HepG2 (cell line): Measurements from ENCODE around the gene CRNKL1. TPM values are rescaled to one million over a fixed set of nuclear protein-coding genes. Genes with fewer than 3 reads are reported as not detected.

ENCODE experiments used
- ATRX ChIP-seq: sonication (generic); formaldehyde crosslinking; IDR thresholded peaks from 2 replicates; pipeline ENCODE4 v1.4.0; 2020; ENCODE audit warnings: missing genetic modification reagents, borderline replicate concordance
- EED ChIP-seq: sonication (generic); formaldehyde crosslinking; IDR thresholded peaks from 2 replicates; pipeline ENCODE4 v1.5.0; 2020; ENCODE audit warnings: mild to moderate bottlenecking, missing genetic modification reagents
- ELF4 ChIP-seq: sonication (generic); formaldehyde crosslinking; IDR thresholded peaks from 2 replicates; pipeline ENCODE4 v1.5.0; 2020; ENCODE audit warnings: missing genetic modification reagents, mild to moderate bottlenecking, moderate library complexity, borderline replicate concordance
- GTF3A ChIP-seq: sonication (generic); formaldehyde crosslinking; conservative IDR thresholded peaks from 2 replicates; pipeline ENCODE4 v1.4.0; 2020; ENCODE audit warnings: mild to moderate bottlenecking, missing genetic modification reagents
- MYNN ChIP-seq: sonication (generic); formaldehyde crosslinking; IDR thresholded peaks from 2 replicates; pipeline ENCODE4 v1.4.0; 2020; ENCODE audit warnings: mild to moderate bottlenecking, low read depth, missing genetic modification reagents
- NFYC ChIP-seq: IDR thresholded peaks from 2 replicates; pipeline ENCODE4 v1.6.1; 2016; ENCODE audit warnings: missing genetic modification reagents, missing compliant biosample characterization
- TBX2 ChIP-seq: sonication (generic); formaldehyde crosslinking; IDR thresholded peaks from 2 replicates; pipeline ENCODE4 v1.5.0; 2020; ENCODE audit warnings: missing genetic modification reagents, mild to moderate bottlenecking, borderline replicate concordance
- TCF7 ChIP-seq: sonication (generic); IDR thresholded peaks from 2 replicates; pipeline ENCODE4 v1.6.1; 2016; ENCODE audit warnings: antibody characterized with exemption, low read depth
- ZBTB7B ChIP-seq: sonication (generic); formaldehyde crosslinking; IDR thresholded peaks from 2 replicates; pipeline ENCODE4 v1.4.0; 2020; ENCODE audit warnings: missing genetic modification reagents
- ZFP90 ChIP-seq: sonication (generic); formaldehyde crosslinking; IDR thresholded peaks from 2 replicates; pipeline ENCODE4 v1.8.0; 2022; ENCODE audit warnings: missing genetic modification reagents, mild to moderate bottlenecking, inconsistent platforms, borderline replicate concordance
- ZNF18 ChIP-seq: sonication (generic); formaldehyde crosslinking; IDR thresholded peaks from 2 replicates; pipeline ENCODE4 v1.8.0; 2022; ENCODE audit warnings: mild to moderate bottlenecking, missing genetic modification reagents; ENCODE audit not compliant: insufficient replicate concordance
- ZNF512 ChIP-seq: sonication (generic); formaldehyde crosslinking; IDR thresholded peaks from 2 replicates; pipeline ENCODE4 v1.4.0; 2020; ENCODE audit warnings: mild to moderate bottlenecking, missing genetic modification reagents
- ZNF577 ChIP-seq: sonication (generic); formaldehyde crosslinking; IDR thresholded peaks from 2 replicates; pipeline ENCODE4 v1.4.0; 2020; ENCODE audit warnings: mild to moderate bottlenecking, low read depth, missing genetic modification reagents, borderline replicate concordance
- polyA plus RNA-seq, 8 experiments: library from polyadenylated mRNA; depleted of rRNA in 3 of 8; stranded (reverse) in 7 of 8; unstranded in 1 of 8; fragments of >200 nt; fragmentation: Illumina TruSeq in 4 of 8; extraction: Trizol in 4 of 8; gene quantifications; 2 replicates each; pipeline versions ENCODE4 v1.2.1 to v1.2.3, GENCODE V29; 2011 to 2016; ENCODE audit warnings: low read depth in 4 of 8, missing spikeins in 1 of 8, mixed read lengths in 1 of 8; ENCODE audit not compliant: insufficient read depth in 1 of 8
- total RNA-seq, 5 experiments: library from RNA; depleted of rRNA; stranded (reverse); fragments of >200 nt; fragmentation: Illumina TruSeq; extraction: Trizol; gene quantifications; 2 replicates each; pipeline ENCODE4 v1.2.3, GENCODE V29; 2016; ENCODE audit warnings: low read depth in 1 of 5
- TF ChIP-seq, protein P1 (sequence below): sonication (generic); formaldehyde crosslinking; conservative IDR thresholded peaks from 2 replicates; pipeline ENCODE4 v1.8.0; 2022; ENCODE audit warnings: low read depth, missing genetic modification reagents
- TF ChIP-seq, protein P2 (sequence below): sonication (generic); formaldehyde crosslinking; IDR thresholded peaks from 2 replicates; pipeline ENCODE4 v1.5.1; 2020; ENCODE audit warnings: mild to moderate bottlenecking, missing genetic modification reagents, moderate library complexity
- TF ChIP-seq, protein P3 (sequence below): sonication (generic); formaldehyde crosslinking; IDR thresholded peaks from 2 replicates; pipeline ENCODE4 v1.4.0; 2020; ENCODE audit warnings: low read depth, mild to moderate bottlenecking, missing genetic modification reagents
- TF ChIP-seq, protein P4 (sequence below): sonication (generic); formaldehyde crosslinking; IDR thresholded peaks from 2 replicates; pipeline ENCODE4 v1.4.0; 2020; ENCODE audit warnings: missing genetic modification reagents, borderline replicate concordance

The CRNKL1 gene
- total and polyA plus RNA-seq, 2 of the 13 experiments (the other 11 are each of a cell fraction or from before 2014, with no cell fraction given): 12.3 to 64.5 TPM

DNA sequence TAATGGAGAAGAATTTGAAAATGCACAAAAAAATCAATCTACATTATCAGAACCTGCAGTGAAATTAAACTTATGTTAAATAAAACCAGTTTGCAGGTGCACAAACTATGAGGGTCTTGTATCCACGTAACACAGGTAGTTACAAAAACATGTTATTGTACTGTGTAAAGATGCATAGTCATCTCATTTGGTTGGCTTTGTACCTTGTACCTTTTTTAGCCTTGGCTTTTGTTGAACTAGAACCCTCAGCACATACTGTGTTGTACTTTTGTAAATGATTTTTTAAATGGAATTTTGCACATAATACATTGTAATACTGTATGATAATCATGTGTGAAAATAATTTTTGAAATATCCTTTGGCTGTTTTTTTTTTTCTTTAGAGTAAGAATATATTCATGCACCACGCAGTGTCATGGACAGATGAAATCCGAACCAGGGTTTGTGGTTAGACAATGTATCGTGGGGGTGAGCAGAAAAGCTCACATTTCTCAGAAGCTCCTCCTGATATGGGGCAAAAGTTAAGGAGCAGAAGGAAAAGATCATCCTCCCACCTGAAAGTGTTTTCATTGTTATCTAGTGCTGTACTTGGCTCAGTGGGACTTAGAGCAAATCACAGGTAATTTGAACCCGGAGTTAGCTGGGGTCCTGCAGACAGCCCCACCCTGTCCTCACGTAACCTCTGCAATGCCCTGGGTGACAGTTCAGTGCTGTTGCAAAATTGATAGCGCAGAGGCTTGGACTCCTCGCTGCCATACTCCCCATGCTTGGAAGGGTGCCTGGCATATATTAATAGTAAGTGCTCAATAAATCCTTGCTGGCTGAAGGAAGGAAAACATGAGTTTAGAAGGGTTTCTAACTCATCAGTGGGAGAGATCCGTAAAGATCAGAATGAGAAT is 49.9 kb downstream of the CRNKL1 start (continued):
- TF ChIP-seq ZNF512 (CRISPR knock-in tag) (no peak), NFYC (CRISPR knock-in tag) (no peak), ZFP90 (no peak), GTF3A (no peak), EED (CRISPR knock-in tag) (no peak), ATRX (no peak), TBX2 (peak; percentile 59; the same call in 1 of the 2 replicates), TCF7 (0 out of 2 replicates have a peak, but pooled peaks have one; percentile 17), ELF4 (CRISPR knock-in tag) (no peak), MYNN (CRISPR knock-in tag) (no peak), ZNF18 (CRISPR knock-in tag) (no peak), ZNF577 (no peak), ZBTB7B (CRISPR knock-in tag) (peak; percentile 55)
- TF ChIP-seq, protein P1, sequence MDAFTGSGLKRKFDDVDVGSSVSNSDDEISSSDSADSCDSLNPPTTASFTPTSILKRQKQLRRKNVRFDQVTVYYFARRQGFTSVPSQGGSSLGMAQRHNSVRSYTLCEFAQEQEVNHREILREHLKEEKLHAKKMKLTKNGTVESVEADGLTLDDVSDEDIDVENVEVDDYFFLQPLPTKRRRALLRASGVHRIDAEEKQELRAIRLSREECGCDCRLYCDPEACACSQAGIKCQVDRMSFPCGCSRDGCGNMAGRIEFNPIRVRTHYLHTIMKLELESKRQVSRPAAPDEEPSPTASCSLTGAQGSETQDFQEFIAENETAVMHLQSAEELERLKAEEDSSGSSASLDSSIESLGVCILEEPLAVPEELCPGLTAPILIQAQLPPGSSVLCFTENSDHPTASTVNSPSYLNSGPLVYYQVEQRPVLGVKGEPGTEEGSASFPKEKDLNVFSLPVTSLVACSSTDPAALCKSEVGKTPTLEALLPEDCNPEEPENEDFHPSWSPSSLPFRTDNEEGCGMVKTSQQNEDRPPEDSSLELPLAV (CRISPR knock-in tag): no peak
- TF ChIP-seq, protein P2, sequence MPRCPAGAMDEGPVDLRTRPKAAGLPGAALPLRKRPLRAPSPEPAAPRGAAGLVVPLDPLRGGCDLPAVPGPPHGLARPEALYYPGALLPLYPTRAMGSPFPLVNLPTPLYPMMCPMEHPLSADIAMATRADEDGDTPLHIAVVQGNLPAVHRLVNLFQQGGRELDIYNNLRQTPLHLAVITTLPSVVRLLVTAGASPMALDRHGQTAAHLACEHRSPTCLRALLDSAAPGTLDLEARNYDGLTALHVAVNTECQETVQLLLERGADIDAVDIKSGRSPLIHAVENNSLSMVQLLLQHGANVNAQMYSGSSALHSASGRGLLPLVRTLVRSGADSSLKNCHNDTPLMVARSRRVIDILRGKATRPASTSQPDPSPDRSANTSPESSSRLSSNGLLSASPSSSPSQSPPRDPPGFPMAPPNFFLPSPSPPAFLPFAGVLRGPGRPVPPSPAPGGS (CRISPR knock-in tag): no peak
- TF ChIP-seq, protein P3, sequence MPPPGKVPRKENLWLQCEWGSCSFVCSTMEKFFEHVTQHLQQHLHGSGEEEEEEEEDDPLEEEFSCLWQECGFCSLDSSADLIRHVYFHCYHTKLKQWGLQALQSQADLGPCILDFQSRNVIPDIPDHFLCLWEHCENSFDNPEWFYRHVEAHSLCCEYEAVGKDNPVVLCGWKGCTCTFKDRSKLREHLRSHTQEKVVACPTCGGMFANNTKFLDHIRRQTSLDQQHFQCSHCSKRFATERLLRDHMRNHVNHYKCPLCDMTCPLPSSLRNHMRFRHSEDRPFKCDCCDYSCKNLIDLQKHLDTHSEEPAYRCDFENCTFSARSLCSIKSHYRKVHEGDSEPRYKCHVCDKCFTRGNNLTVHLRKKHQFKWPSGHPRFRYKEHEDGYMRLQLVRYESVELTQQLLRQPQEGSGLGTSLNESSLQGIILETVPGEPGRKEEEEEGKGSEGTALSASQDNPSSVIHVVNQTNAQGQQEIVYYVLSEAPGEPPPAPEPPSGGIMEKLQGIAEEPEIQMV (CRISPR knock-in tag): no peak
- TF ChIP-seq, protein P4, sequence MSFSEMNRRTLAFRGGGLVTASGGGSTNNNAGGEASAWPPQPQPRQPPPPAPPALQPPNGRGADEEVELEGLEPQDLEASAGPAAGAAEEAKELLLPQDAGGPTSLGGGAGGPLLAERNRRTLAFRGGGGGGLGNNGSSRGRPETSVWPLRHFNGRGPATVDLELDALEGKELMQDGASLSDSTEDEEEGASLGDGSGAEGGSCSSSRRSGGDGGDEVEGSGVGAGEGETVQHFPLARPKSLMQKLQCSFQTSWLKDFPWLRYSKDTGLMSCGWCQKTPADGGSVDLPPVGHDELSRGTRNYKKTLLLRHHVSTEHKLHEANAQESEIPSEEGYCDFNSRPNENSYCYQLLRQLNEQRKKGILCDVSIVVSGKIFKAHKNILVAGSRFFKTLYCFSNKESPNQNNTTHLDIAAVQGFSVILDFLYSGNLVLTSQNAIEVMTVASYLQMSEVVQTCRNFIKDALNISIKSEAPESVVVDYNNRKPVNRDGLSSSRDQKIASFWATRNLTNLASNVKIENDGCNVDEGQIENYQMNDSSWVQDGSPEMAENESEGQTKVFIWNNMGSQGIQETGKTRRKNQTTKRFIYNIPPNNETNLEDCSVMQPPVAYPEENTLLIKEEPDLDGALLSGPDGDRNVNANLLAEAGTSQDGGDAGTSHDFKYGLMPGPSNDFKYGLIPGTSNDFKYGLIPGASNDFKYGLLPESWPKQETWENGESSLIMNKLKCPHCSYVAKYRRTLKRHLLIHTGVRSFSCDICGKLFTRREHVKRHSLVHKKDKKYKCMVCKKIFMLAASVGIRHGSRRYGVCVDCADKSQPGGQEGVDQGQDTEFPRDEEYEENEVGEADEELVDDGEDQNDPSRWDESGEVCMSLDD: no peak
